ENCODE results near the gene ZNF225. TPM values are rescaled to one million over a fixed set of nuclear protein-coding genes. Genes with fewer than 3 reads are reported as not detected.
"Not testable (repeated sequence)": the region's sequence is repeated elsewhere in the genome, so short reads cannot be mapped to it uniquely, and the experiment has no call there.

ZNF225 gene
- 1.7 and 1.8 TPM in 2 replicates for total RNA-seq (2014; rRNA removed; shearing (Covaris generic))

DNA sequence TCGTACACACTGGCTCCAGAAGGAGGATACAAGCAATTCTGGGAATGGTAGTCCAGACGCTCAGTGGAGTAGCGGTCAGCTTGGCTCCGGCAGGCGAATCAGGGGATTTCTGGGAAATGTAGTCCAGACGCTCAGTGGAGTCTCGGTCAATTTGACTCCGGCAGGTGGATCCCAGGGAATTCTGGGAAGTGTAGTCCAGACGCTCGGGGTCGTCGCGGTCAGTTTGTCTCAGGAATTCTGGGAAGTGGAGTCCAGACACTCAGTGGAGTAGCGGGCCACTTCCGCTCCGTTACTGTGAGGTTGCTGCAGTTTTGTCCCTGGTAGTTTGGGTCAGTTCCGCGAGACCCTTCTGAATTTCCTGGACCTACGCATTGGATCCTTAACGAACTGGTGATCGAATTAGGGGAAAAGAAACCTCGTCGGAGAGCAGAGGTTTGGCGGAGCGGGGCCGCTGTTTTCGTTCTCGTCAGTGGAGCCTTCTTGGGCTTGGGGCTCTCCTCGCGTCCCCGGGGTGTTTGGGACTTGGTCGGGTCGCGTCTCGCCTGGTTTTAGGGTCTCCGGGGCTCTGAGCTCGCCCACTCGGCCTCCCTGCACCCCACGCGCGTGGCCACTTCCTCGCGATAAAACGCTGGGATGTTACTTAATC is at the start of gene ZNF225:
Gene ZNF225 (plus strand): TSS at position 262 of the 646 bp plus-strand sequence. CDS start 2,429 bp downstream, outside the sequence.
- peak; percentile 93 for DNase-seq (ENCODE audit: low spot score)

DNA sequence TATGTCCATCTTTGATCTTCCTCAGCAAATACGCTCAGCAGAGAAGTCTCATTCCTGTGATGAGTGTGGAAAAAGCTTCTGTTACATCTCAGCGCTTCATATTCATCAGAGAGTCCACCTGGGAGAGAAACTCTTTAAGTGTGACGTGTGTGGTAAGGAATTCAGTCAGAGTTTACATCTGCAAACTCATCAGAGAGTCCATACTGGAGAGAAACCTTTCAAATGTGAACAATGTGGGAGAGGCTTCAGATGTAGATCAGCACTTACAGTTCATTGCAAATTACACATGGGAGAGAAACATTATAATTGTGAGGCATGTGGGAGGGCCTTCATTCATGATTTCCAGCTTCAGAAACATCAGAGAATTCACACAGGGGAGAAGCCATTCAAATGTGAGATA is 46.9 kb upstream of the ZNF225 start:
- no peak for DNase-seq (ENCODE audit: low spot score)

DNA sequence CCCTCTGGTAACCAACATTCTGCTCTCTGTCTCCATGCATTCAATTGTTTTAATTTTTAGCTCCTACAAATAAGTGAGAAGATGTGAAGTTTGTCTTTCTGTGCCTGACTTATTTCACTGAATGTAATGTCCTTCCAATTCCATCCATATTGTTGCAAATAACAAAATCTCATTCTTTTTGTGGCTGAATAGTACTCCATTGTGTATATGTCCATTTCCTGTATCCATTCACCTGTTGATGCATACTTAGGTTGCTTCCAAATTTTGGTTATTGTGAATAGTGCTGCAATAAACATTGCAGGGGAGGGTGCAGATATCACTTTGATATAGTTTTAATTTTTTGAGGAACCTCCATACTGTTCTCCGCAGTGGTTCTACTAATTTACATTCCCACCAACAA is 43.8 kb upstream of the ZNF225 start:
- DNase-seq (ENCODE audit: low spot score), result no peak

DNA sequence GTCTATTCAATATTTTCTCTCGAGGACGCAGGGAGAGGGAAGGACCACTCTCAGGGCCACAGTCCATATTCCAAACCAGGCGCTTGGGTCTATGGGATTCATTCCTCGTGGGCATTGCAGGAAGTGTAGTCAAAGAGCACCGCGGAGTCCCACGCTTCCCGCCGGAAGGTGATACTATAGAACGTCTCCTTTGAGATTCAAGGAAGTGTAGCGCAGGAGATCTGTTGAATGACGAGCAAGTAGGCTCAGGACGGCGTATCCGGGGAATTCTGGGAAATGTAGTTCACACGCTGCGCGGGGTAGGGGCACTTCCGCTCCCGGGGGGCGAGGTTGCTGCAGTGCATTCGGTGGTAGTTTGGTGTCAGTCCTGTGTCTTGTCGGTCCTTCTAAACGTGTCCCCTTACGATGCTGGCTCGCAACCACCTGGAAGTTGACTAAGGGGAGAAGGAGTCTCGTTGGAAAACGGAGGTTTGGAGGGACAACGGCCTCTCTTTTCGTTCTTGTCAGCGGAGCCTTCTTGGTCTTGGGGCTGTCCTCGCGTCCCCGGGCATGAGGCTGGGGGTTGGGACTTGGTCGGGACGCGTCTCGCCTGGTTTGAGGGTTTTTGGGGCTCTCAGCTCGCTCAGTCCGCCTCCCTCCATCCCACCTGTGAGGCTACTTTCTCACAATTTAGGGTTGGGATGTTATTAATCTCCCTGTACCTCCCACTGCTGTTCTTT is 41.2 kb upstream of the ZNF225 start, which contains the start of gene ZNF284:
Gene ZNF284 (plus strand): TSS at position 336 of the 719 bp plus-strand sequence. CDS start 4,231 bp downstream, outside the sequence.
- DNase-seq (ENCODE audit: low spot score), result peak; percentile 77

DNA sequence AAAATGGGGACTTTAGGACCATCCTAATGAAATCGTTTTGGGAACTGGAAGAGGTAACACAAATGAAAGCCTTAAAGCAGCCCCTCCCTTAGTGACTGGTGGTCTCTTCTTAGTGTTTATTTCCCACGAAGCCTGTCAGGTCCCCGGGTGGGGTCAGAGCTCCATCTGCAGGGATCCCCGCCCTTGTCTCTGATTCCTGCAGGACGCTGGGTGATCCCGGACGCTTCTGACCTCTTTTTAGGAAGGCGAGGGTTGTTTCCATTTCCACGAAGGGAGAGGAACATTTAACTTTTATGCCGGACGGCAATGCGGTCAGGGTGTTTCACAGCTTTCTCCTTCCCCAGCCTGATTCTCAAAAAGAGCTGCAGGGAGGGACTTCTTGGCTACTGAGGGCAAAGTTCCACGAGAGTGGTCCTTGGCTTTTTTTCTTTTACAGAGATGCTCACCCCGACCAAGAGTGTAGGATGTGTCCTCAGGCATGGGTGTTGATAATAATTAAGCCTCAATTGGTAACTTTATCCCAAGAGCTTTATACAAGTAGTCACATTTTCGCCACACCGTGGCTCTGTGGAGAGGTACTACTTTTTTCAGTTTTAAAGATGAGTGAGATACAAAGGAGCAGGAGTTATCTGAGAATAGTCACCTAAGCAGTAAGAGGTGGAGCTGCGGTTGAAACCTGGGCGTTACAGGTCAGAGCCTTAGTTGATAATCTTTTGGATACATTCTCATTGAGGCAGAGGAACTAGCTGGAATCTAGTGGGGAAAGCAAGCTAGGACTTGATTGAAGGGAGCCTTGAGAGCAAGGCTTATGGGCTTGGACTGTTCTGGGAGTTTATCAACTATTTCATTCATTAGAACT is 40.4 kb upstream of the ZNF225 start:
- DNase-seq (ENCODE audit: low spot score), result no peak

DNA sequence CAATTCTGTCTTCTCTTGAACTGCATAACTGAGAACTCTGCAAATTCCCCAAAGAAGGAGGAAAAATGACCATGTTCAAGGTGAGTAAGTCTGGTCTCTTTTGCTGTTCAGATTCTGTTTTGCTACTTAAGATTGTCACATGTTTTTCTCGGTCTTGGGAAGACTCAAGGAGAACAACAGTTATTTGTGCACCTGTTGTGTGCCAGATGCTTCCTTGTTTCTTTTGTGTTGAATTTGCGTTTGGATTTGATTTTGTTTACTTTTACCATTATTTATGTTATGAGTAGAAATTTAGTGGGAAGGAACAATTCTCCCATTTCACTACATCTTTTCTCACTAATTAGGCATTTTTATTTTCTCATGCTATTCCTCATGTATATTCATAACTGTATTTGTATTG is 36.9 kb upstream of the ZNF225 start:
- no peak for DNase-seq (ENCODE audit: low spot score)

DNA sequence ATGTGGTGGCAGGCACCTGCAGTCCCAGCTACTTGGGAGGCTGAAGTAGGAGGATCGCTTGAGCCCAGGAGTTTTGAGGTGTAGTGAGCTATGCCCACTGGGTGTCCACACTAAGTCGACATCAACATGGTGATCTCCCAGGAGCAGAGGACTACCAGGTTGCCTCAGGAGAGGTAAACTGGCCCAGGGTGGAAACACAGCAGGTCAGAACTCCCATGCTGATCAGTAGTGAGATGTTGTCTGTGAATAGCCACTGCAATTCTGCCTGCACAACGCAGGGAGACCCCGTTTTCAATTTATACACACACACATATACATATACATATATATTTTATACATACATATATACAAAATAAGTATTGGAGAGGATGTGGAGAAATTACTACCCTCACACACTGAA is 21.1 kb upstream of the ZNF225 start:
- DNase-seq (ENCODE audit: low spot score), result no peak

DNA sequence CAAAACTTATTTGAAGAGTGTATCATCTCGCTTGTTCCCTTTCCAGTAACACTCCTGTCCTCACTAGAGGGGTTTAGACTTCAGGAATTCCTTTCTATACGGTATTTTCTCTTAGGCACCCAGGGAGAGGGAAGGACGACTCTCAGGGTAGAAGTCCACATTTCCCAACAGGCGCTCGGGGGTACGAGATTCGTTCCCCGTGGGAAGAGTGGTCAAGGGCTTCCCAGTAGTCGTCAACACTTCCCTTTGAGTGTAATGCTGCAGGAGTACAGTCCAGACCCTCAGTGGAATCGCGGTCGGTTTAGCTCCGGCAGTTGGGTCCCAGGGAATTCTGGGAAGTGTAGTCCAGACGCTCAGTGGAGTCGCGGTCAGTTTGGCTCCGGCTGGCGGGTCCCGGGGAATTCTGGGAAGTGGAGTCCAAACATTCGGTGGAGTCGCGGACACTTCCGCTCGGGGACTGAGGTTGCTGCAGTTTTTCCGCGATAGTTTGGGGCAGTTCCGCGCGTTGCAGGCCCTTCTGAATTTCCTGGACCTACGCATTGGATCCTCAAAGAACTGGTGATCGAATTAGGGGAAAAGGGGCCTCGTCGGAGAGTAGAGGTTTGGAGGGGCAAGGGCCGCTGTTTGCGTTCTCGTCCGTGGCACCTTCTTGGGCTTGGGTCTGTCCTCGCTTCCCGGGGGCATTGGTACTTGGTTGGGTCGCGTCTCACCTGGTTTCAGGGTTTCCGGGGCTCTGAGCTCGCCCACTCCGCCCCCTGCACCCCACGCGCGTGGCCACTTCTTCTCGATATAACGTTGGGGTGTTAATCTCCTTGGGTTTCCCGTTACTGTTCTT is 19.1 kb upstream of the ZNF225 start, which contains the start of gene ZNF224:
Gene ZNF224 (plus strand): TSS at position 431 of the 835 bp plus-strand sequence. CDS start 3,513 bp downstream, outside the sequence.
- peak; percentile 73 for DNase-seq (ENCODE audit: low spot score)

DNA sequence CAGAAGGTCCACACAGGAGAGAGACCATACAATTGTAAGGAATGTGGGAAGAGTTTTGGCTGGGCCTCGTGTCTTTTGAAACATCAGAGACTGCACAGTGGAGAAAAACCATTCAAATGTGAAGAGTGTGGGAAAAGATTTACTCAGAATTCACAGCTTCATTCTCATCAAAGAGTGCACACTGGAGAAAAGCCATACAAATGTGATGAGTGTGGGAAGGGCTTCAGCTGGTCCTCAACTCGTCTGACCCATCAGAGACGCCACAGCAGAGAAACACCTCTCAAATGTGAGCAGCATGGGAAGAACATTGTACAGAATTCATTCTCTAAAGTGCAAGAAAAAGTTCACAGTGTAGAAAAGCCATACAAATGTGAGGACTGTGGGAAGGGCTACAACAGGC is 5.4 kb upstream of the ZNF225 start:
- no peak for DNase-seq (ENCODE audit: low spot score)

DNA sequence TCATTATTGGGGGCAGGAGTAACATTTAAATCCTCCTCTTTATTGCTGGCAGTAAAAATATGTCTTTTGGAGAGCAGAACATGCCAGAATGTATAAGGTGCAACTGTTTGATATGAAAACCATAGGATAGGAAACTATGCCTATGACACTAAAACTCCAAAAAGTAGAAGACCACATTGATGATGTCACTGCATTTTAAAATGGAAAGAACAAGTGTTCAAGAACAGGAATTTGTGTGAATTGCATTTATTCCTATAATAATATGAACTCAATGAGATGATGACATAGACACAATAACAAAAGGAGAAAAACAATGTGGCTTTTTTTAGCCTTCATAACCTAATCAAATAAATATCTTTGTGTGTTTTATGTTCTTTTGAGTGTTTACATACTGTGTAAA is 3.7 kb upstream of the ZNF225 start:
- no peak for DNase-seq (ENCODE audit: low spot score)

DNA sequence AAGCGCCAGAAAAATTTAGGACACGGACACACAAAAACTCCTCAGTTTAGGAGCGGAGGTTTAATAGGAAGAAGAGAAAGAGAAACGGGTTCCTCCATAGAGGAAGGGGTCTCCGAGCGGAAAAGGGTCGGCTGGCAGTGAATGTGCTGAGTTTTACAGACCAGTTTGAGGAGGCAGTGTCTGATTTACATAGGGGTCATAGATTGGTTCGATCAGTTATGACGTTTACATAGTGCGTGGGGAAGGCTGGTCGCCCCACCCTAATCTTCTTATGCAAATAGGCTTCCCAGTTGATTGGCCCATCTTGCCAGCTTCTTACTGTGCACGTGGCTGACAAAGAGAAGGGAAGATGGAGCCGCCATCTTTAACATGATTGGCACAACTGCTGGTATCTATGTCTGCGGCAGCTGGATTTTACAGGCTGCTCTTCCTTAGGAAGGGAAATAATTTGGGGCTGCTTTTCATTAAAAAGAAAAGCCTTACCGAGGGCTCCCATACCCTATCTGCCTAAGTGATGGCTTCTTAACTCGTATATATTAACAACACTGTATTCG is 1.2 kb upstream of the ZNF225 start:
- peak; percentile 32 for DNase-seq (ENCODE audit: low spot score)

DNA sequence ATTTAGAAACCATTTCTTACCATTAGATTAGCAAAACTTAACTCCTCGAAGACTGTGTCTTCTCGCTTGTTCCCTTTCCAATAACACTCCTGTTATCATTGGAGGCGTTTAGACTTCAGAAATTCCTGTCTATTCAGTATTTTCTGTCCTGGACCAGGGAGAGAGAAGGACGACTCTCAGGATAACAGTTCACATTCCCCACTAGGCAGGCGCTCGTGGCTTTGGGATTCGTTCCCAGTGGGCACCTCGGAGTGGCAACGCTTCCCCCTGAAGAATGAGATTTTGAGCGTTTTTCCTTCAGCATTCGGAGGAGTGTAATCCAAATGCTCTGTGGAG is 429 bp upstream of the ZNF225 start:
- no peak for DNase-seq (ENCODE audit: low spot score)

DNA sequence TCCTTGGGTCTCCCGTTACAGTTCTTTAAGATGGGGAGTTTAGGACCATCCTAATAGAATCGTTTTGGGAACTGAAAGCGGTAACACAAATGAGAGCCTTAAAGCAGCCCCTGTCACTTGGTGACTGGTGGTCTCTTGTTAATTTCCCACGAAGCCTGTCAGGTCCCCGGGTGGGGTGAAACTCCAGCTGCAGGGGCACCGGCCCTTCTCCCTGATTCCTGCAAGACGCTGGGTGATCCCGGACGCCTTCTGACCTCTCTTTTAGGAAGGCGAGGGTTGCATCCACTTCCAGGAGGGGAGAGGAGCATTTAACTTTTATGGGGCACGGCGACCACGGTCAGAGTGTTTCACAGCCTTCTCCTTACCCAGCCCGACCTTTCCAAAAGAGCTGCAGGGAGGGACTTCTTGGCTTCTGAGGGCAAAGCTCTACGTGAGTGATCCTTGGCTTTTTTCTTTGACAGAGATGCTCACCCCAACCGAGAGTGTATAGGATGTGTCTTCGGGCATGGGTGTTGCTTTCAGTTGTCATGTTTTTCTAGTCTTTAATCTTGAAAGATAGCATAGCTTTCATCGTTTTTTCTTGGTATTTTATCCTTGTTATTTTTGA is 688 bp downstream of the ZNF225 start:
- DNase-seq (ENCODE audit: low spot score), result no peak

DNA sequence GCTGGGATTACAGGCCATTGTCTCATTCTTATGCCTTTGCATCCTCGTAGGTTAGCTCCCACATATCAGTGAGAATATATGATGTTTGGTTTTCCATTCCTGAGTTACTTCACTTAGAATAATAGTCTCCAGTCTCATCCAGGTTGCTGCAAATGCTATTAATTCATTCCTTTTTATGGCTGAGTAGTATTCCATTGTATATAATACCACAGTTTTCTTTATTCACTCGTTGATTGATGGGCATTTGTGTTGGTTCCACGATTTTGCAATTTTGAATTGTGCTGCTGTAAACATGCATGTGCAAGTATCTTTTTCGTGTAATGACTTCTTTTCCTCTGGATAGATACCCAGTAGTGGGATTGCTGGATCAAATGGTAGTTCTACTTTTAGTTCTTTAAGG is 8.0 kb downstream of the ZNF225 start:
- DNase-seq (ENCODE audit: low spot score), result not testable (repeated sequence)

DNA sequence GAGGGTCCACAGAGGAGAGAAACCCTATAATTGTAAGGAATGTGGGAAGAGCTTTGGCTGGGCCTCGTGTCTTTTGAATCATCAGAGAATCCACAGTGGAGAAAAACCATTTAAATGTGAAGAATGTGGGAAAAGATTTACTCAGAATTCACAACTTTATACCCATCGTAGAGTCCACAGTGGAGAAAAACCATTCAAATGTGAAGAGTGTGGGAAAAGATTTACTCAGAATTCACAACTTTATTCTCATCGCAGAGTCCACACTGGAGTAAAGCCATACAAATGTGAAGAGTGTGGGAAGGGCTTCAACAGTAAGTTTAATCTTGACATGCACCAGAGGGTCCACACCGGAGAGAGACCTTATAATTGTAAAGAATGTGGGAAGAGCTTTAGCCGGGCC is 18.8 kb downstream of the ZNF225 start:
- DNase-seq (ENCODE audit: low spot score), result no peak

DNA sequence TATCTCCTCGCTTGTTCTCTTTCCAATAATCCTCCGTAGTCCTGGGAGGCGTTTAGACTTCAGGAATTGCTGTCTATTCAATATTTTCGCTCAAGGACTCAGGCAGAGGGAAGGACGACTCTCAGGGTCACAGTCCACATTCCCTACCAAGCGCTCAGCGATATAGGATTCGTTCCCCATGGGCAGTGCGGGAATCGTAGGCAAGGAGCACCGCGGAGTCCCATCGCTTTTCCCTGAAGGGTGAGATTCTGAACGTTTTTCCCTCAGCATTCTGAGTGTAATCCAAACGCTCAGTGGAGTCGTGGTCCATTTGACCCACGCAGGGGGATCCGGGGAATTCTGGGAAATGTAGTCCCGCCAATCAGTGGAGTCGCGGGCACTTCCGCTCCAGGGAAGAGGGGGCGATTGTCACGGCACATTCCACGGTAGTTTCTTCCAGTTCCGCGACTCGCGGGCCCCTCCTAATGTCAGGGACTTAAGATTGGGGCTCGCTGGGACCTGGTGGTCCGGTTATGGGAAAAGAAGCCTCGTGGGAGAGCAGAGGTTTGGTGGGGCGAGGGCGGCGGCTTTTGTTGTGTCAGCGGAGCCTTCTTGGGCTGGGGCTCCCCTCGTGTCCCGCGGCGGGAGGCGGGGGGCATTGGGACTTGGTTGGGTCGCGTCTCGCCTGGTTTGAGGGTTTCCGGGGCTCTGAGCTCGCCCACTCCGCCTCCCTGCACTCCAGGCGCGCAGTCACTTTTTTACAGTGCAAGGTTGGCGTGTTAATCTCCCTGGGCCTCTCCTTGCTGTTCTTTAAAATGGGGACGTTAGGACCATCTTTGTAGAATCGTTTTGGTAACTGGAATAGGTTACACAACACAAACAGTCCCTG is 28.2 kb downstream of the ZNF225 start, which contains the start of gene ZNF234:
Gene ZNF234 (plus strand): TSS at position 364 of the 868 bp plus-strand sequence. CDS start 3,079 bp downstream, outside the sequence.
- peak; percentile 30 for DNase-seq (ENCODE audit: low spot score)

DNA sequence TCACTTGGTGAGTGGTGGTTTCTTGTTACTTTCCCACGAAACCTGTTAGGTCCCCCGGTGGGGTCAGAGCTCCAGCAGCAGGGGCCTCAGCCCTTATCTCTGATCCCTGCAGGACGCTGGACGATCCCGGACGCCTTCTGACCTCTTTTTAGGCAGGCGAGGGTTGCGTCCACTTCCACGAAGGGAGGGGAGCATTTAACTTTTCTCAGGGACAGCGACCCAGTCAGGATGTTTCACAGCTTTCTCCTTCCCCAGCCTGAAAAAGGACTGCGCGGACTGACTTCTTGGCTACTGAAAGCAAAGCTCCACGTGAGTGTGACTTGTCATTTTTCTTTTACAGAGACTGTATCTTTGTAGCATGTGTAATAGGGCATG is 28.8 kb downstream of the ZNF225 start:
- no peak for DNase-seq (ENCODE audit: low spot score)

DNA sequence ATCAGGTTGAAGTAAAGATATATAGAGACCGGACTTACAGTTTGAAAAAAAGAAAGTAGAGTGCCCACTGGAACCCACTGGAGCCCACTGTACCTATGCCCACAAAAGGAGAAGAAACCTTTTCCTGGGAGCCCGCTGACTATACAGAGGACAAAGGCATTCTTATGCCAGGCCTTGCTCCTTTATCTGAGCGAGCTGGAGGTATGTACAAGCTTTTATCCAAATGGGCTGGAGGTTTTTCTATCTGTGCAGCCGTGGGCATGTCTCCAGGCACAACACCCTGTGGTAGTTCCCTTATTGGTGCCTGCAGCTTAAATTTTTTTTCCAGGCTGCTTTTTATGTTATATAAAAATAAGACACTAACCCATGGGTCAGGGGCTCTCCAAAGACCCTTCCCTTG is 36.6 kb downstream of the ZNF225 start:
- no peak for DNase-seq (ENCODE audit: low spot score)

DNA sequence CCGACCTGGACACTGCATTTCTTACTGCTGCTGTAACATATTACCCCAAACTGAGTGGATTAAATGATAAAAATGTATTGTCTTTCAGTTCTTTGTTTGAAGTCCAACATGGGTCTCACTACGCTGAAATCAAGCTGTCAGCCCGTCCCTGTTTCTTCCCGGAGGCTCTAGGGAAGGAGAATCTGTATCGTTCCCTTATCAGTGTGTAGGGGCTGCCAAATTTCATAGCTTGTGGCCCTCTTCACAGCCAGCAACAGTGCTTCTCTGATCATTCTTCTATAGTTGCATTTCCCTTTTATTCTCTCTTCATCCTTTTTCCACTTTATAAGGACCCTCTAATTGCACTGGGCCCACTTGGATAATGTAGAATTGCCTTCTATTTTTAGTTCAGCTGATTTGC is 38.3 kb downstream of the ZNF225 start:
- no peak for DNase-seq (ENCODE audit: low spot score)

DNA sequence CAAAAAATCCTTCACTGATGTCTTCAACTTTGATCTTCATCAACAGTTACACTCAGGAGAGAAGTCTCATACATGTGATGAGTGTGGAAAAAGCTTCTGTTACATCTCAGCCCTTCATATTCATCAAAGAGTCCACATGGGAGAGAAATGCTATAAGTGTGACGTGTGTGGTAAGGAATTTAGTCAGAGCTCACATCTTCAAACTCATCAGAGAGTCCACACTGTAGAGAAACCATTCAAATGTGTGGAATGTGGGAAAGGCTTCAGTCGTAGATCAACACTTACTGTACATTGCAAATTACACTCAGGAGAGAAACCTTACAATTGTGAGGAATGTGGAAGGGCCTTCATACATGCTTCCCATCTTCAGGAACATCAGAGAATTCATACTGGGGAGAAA is 43.3 kb downstream of the ZNF225 start:
- no peak for DNase-seq (ENCODE audit: low spot score)

All from H4 (cell line).